HCT116 (cell line): ENCODE data around the gene LCN15. TPM values are rescaled to one million over a fixed set of nuclear protein-coding genes. Genes with fewer than 3 reads are reported as not detected.

ENCODE experiments used
- ATAC-seq: fragments of 200-7000 bp; cut with Tn5 transposase; 2 replicates; pipeline ENCODE4 v1.9.1; 2020; ENCODE audit warnings: mild to moderate bottlenecking, moderate library complexity
- BruUV-seq: library from RNA; stranded (reverse); fragments of 400-500 nt; replicated peaks from 2 replicates; lab custom pipeline; 2021; lab: Mats Ljungman, UMichigan
- CTCF ChIA-PET: fragments of 300-600 bp; sonication (Branson Sonifier 250); formaldehyde crosslinking; loops from one replicate; lab custom pipeline; 2021; ENCODE audit warnings: antibody characterized with exemption; lab: Charles Lee
- POLR2A ChIA-PET: fragments of 300-600, 350-600 bp; sonication (Branson Sonifier 250); formaldehyde crosslinking; loops from one replicate; lab custom pipeline; 2021; ENCODE audit warnings: antibody characterized with exemption; lab: Charles Lee
- RAD21 ChIA-PET, 2 experiments: fragments of 300-600 bp; sonication (Branson Sonifier 250); formaldehyde crosslinking; loops; one replicate each; lab custom pipeline; 2023; ENCODE audit warnings: low total read pairs in 2 of 2; ENCODE audit not compliant: uncharacterized antibody in 2 of 2, unreplicated experiment in 2 of 2, low non-redundant PET in 1 of 2; lab: Charles Lee
- DNase-seq: peaks from one replicate; pipeline ENCODE4 v3.0.0-alpha.2; 2010; ENCODE audit warnings: low read depth, low spot score
- H2AFZ ChIP-seq: fragments of 200-600 bp; shearing (Covaris generic), sonication (generic); 2 replicates; pipeline ENCODE4 v1.6.1; 2017; ENCODE audit warnings: low read depth, mixed run types, mixed read lengths, antibody characterized with exemption, low read length; ENCODE audit not compliant: poor library complexity, severe bottlenecking
- H3K27ac ChIP-seq: 2 replicates; pipeline ENCODE4 v1.5.1; 2012; ENCODE audit warnings: low read depth, low read length
- H3K27me3 ChIP-seq: fragments of 200-600 bp; sonication (generic); 2 replicates; pipeline ENCODE4 v1.6.1; 2016; ENCODE audit warnings: mixed run types, low read length, mixed read lengths; ENCODE audit not compliant: insufficient read depth
- H3K36me3 ChIP-seq, 2 experiments: fragments of 200-500 bp in 1 of 2; fragments of 200-600 bp in 1 of 2; sonication (Bioruptor generic) in 1 of 2; sonication (generic) in 1 of 2; 2 replicates each; pipeline versions ENCODE4 v1.5.1 to v1.6.1; 2014 to 2016; ENCODE audit warnings: low read length in 2 of 2, inconsistent platforms in 1 of 2, mixed read lengths in 1 of 2, mixed run types in 1 of 2; ENCODE audit not compliant: insufficient read depth in 2 of 2, control insufficient read depth in 1 of 2
- H3K4me1 ChIP-seq, 2 experiments: fragments of 200-600 bp in 1 of 2; sonication (generic) in 1 of 2; 2 replicates each; pipeline versions ENCODE4 v1.5.1 to v1.6.1; 2012 to 2017; ENCODE audit warnings: low read length in 2 of 2, inconsistent platforms in 1 of 2, mild to moderate bottlenecking in 1 of 2, mixed read lengths in 1 of 2, mixed run types in 1 of 2, moderate library complexity in 1 of 2; ENCODE audit not compliant: insufficient read depth in 2 of 2, control insufficient read depth in 1 of 2
- H3K4me2 ChIP-seq: fragments of 200-600 bp; sonication (generic); 2 replicates; pipeline ENCODE4 v1.6.1; 2017; ENCODE audit warnings: mixed run types, low read length, mixed read lengths
- H3K4me3 ChIP-seq, 2 experiments: fragments of 200-600 bp in 1 of 2; sonication (generic) in 1 of 2; replicated peaks in 1 of 2; 2 replicates each; pipeline ENCODE4 v1.5.1; 2011 to 2016; ENCODE audit warnings: low read length in 2 of 2, control low read depth in 1 of 2, low read depth in 1 of 2, mild to moderate bottlenecking in 1 of 2, mixed read lengths in 1 of 2, mixed run types in 1 of 2
- H3K79me2 ChIP-seq: fragments of 200-600 bp; sonication (generic); 2 replicates; pipeline ENCODE4 v1.6.1; 2017; ENCODE audit warnings: mild to moderate bottlenecking, mixed run types, low read length, moderate library complexity, mixed read lengths; ENCODE audit not compliant: insufficient read depth
- H3K9ac ChIP-seq: fragments of 200-600 bp; sonication (generic); 2 replicates; pipeline ENCODE4 v1.6.1; 2016; ENCODE audit warnings: low read length, mixed read lengths
- H3K9me2 ChIP-seq: fragments of 200-600 bp; sonication (generic), shearing (Covaris generic); 2 replicates; pipeline ENCODE4 v1.6.1; 2017; ENCODE audit warnings: mixed run types, mild to moderate bottlenecking, moderate library complexity; ENCODE audit not compliant: insufficient read depth
- H3K9me3 ChIP-seq, 2 experiments: fragments of 200-500 bp in 1 of 2; fragments of 200-600 bp in 1 of 2; sonication (Bioruptor generic) in 1 of 2; sonication (generic) in 1 of 2; 2 replicates each; pipeline ENCODE4 v1.6.1; 2014 to 2017; ENCODE audit warnings: low read length in 2 of 2, mixed read lengths in 2 of 2, inconsistent platforms in 1 of 2, low read depth in 1 of 2, mild to moderate bottlenecking in 1 of 2, mixed run types in 1 of 2, moderate library complexity in 1 of 2; ENCODE audit not compliant: control insufficient read depth in 1 of 2, insufficient read depth in 1 of 2
- H4K20me1 ChIP-seq: fragments of 200-600 bp; sonication (generic), shearing (Covaris generic); 2 replicates; pipeline ENCODE4 v1.6.1; 2017; ENCODE audit warnings: mixed run types, mild to moderate bottlenecking, moderate library complexity; ENCODE audit not compliant: insufficient read depth
- CBX3 ChIP-seq: IDR thresholded peaks from 2 replicates; pipeline ENCODE4 v1.6.1; 2012; ENCODE audit warnings: low read depth
- EZH2 ChIP-seq: fragments of 200-600 bp; sonication (generic); IDR thresholded peaks from 2 replicates; pipeline ENCODE4 v1.6.1; 2017; ENCODE audit warnings: antibody characterized with exemption, mixed run types
- FOSL1 ChIP-seq: IDR thresholded peaks from 2 replicates; pipeline ENCODE4 v1.6.1; 2012; ENCODE audit warnings: low read depth
- POLR2A ChIP-seq: IDR thresholded peaks from 2 replicates; pipeline ENCODE4 v1.7.0; 2011; ENCODE audit warnings: borderline replicate concordance; ENCODE audit not compliant: insufficient read depth, insufficient read length; ENCODE audit errors: extremely low read depth
- SIN3A ChIP-seq: IDR thresholded peaks from 2 replicates; pipeline ENCODE4 v1.6.1; 2012; ENCODE audit warnings: low read depth
- SRF ChIP-seq: IDR thresholded peaks from 2 replicates; pipeline ENCODE4 v1.6.1; 2012; ENCODE audit warnings: low read depth
- TCF7L2 ChIP-seq: IDR thresholded peaks from 2 replicates; pipeline ENCODE4 v1.7.0; 2011; ENCODE audit warnings: borderline replicate concordance, inconsistent platforms; ENCODE audit not compliant: insufficient read depth, insufficient read length; ENCODE audit errors: extremely low read depth
- YY1 ChIP-seq: IDR thresholded peaks from 2 replicates; pipeline ENCODE4 v1.6.1; 2011; ENCODE audit warnings: low read length, low read depth, moderate library complexity, mild to moderate bottlenecking; ENCODE audit not compliant: insufficient replicate concordance; ENCODE audit errors: extremely low read depth
- ZFX ChIP-seq: fragments of 450-650 bp; IDR thresholded peaks from 2 replicates; pipeline ENCODE4 v1.6.1; 2017
- intact Hi-C: fragments of 100-400 bp; cut with micrococcal nuclease; formaldehyde crosslinking; loops from 2 replicates; pipeline ENCODE4 v1.10.0; 2022
- total RNA-seq: library from RNA; stranded (reverse); gene quantifications from one replicate; pipeline ENCODE4 v1.2.1, GENCODE V29; 2021; ENCODE audit not compliant: unreplicated experiment
- TF ChIP-seq, protein P1 (sequence below): IDR thresholded peaks from 2 replicates; pipeline ENCODE4 v1.6.1; 2012; ENCODE audit warnings: low read depth
- TF ChIP-seq, protein P2 (sequence below), 3 experiments: fragments of 200-600 bp in 1 of 3; sonication (generic) in 1 of 3; IDR thresholded peaks in 2 of 3; conservative IDR thresholded peaks in 1 of 3; 2 replicates each; pipeline ENCODE4 v1.5.1; 2012 to 2017; ENCODE audit warnings: low read depth in 2 of 3, low read length in 2 of 3, antibody characterized with exemption in 1 of 3, borderline replicate concordance in 1 of 3, control low read depth in 1 of 3, mild to moderate bottlenecking in 1 of 3, mixed read lengths in 1 of 3, mixed run types in 1 of 3, moderate library complexity in 1 of 3; ENCODE audit not compliant: insufficient read depth in 1 of 3
- TF ChIP-seq, protein P3 (sequence below): IDR thresholded peaks from 2 replicates; pipeline ENCODE4 v1.6.1; 2012

LCN15 gene
- total RNA-seq, 1 experiment from 2014 or later: 0.76 TPM

DNA sequence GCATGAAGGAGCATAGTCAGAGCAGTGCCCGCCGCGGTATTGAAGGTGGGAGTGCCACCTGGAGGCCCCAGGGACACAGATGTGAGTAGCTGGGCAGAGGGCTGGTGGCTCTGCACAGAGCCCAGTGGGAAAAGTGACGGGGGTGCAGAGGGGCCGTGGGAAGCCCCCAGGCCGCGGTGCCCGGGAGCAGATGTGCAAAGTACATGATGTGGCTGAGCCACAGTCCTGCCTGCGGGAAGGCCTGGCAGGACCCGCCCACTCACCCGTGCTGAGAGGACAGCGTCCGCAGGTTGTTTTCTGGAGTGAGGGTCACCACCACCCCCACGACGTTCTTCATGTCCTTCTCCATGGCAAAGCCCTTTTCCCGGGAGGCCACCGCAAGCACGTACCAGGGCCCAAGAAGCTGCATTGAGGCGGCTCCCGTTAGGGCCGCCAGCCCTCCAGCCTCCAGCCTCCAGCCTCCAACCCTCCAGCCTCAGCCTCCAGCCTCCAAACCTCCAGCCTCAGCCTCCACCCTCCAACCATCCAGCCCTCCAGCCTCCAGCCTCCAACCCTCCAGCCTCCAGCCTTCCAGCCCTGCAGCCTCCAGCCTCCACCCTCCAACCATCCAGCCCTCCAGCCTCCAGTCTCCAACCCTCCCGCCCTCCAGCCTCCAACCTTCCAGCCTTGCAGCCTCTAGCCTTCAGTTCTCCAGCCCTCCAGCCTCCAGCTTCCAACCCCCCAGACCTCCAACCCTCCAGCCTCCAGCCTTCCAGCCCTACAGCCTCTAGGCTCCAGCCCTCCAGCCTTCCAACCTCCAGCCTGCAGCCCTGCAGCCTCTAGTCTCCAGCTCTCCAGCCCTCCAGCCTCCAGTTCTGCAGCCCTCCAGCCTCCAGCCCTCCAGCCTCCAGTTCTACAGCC is 16.9 kb downstream of the LCN15 start (continued):
- TF ChIP-seq TCF7L2: no peak
- TF ChIP-seq SRF: no peak
- no peak for TF ChIP-seq POLR2A

DNA sequence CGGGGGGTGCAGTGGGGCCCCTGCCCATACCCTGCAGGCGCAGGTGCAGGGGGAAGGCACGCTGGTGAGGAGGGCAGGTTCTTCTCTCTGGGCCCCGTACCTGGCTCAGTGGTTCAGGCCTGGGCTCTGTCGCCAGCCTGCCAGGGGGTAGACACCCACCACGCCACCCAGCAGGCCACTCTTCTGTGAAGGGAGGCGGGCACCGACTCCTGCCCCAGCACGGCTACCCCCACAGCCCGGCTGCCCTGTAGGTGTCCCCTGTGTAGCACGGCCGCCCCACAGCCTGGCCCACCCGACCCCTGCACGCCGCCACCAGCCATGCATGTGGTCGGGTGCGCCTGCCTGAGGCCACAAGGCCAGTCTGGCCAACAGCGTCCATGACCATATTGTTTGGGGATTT is 17.7 kb downstream of the LCN15 start:
- Histone ChIP-seq H3K9me3 (peaks cover 0 to 5% of the 10 kb centered on the region in 2 experiments; a peak in 2 of 4 replicates), H3K4me3 (no peak overlapping the region), H3K9me2 (no peaks in the 10 kb centered on the region), H3K4me1 (no peaks in the 10 kb centered on the region), H2AFZ (no peak overlapping the region), H3K79me2 (no peaks in the 10 kb centered on the region), H3K27me3 (no peaks in the 10 kb centered on the region), H3K9ac (no peak overlapping the region), H4K20me1 (no peaks in the 10 kb centered on the region), H3K36me3 (no peaks in the 10 kb centered on the region), H3K4me2 (no peak overlapping the region), H3K27ac (no peak overlapping the region)
- ChIA-PET RAD21 (no interaction called here), CTCF (no interaction called here), POLR2A (no interaction called here)
- intact Hi-C loops: no loop called here
- TF ChIP-seq SIN3A: no peak
- ATAC-seq: no peak
- no peak for DNase-seq
- no TSS peak for BruUV-seq

DNA sequence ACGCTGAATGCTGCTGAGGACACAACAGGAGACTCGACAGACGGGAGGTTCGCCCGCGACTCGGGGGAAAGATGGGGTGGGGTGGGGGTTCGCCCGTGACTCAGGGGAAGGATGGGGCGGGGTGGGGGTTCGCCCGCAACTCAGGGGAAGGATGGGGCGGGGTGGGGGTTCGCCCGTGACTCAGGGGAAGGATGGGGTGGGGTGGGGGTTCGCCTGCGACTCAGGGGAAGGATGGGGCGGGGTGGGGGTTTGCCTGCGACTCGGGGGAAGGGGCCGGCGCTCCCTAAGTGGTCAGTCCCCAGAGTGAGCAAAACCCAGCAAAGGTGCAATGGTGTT is 18.2 kb downstream of the LCN15 start:
- H3K36me3 ChIP-seq: no peaks in the 10 kb centered on the region
- ATAC-seq (no peak), DNase-seq (no peak)
- no peaks in the 10 kb centered on the region for H4K20me1 ChIP-seq
- no peaks in the 10 kb centered on the region for H3K27me3 ChIP-seq
- H2AFZ ChIP-seq: no peak overlapping the region
- H3K9me3 ChIP-seq: peaks cover 0 to under 1% of the 10 kb centered on the region in 2 experiments; a peak in 2 of 4 replicates
- POLR2A ChIA-PET: no interaction called here
- H3K4me1 ChIP-seq: no peaks in the 10 kb centered on the region
- H3K4me3 ChIP-seq: no peak overlapping the region
- H3K4me2 ChIP-seq: no peak overlapping the region
- intact Hi-C loops: no loop called here
- CTCF ChIA-PET: no interaction called here
- H3K79me2 ChIP-seq: no peaks in the 10 kb centered on the region
- no TSS peak for BruUV-seq
- RAD21 ChIA-PET: no interaction called here
- no peaks in the 10 kb centered on the region for H3K9me2 ChIP-seq
- no peak overlapping the region for H3K27ac ChIP-seq
- H3K9ac ChIP-seq: no peak overlapping the region
- TF ChIP-seq SRF: no peak
- no peak for TF ChIP-seq YY1
- no peak for TF ChIP-seq ZFX
- TF ChIP-seq, protein P1, sequence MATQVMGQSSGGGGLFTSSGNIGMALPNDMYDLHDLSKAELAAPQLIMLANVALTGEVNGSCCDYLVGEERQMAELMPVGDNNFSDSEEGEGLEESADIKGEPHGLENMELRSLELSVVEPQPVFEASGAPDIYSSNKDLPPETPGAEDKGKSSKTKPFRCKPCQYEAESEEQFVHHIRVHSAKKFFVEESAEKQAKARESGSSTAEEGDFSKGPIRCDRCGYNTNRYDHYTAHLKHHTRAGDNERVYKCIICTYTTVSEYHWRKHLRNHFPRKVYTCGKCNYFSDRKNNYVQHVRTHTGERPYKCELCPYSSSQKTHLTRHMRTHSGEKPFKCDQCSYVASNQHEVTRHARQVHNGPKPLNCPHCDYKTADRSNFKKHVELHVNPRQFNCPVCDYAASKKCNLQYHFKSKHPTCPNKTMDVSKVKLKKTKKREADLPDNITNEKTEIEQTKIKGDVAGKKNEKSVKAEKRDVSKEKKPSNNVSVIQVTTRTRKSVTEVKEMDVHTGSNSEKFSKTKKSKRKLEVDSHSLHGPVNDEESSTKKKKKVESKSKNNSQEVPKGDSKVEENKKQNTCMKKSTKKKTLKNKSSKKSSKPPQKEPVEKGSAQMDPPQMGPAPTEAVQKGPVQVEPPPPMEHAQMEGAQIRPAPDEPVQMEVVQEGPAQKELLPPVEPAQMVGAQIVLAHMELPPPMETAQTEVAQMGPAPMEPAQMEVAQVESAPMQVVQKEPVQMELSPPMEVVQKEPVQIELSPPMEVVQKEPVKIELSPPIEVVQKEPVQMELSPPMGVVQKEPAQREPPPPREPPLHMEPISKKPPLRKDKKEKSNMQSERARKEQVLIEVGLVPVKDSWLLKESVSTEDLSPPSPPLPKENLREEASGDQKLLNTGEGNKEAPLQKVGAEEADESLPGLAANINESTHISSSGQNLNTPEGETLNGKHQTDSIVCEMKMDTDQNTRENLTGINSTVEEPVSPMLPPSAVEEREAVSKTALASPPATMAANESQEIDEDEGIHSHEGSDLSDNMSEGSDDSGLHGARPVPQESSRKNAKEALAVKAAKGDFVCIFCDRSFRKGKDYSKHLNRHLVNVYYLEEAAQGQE: no peak
- no peak for TF ChIP-seq TCF7L2
- no peak for TF ChIP-seq EZH2
- no peak for TF ChIP-seq POLR2A
- TF ChIP-seq, protein P2, sequence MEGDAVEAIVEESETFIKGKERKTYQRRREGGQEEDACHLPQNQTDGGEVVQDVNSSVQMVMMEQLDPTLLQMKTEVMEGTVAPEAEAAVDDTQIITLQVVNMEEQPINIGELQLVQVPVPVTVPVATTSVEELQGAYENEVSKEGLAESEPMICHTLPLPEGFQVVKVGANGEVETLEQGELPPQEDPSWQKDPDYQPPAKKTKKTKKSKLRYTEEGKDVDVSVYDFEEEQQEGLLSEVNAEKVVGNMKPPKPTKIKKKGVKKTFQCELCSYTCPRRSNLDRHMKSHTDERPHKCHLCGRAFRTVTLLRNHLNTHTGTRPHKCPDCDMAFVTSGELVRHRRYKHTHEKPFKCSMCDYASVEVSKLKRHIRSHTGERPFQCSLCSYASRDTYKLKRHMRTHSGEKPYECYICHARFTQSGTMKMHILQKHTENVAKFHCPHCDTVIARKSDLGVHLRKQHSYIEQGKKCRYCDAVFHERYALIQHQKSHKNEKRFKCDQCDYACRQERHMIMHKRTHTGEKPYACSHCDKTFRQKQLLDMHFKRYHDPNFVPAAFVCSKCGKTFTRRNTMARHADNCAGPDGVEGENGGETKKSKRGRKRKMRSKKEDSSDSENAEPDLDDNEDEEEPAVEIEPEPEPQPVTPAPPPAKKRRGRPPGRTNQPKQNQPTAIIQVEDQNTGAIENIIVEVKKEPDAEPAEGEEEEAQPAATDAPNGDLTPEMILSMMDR (IDR thresholded peaks at IDR 0.05 in 2 of 3, conservative IDR thresholded peaks at IDR 0.05 in 1 of 3; ENCODE audit: borderline replicate concordance in 1 of 3, insufficient read depth in 1 of 3, low read depth in 2 of 3, low read length in 2 of 3): no peak
- TF ChIP-seq, protein P3, sequence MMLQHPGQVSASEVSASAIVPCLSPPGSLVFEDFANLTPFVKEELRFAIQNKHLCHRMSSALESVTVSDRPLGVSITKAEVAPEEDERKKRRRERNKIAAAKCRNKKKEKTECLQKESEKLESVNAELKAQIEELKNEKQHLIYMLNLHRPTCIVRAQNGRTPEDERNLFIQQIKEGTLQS: no peak
- no peak for TF ChIP-seq CBX3
- no peak for TF ChIP-seq FOSL1
